EL (cell line): ENCODE results near the gene UTS2R.
"Not testable (repeated sequence)": the region's sequence is repeated elsewhere in the genome, so short reads cannot be mapped to it uniquely, and the experiment has no call there.

ENCODE experiments used
- DNase-seq: peaks from one replicate; pipeline ENCODE4 v3.0.0-alpha.2; 2016

Gene UTS2R

GRCh38 chr17:82411396-82412053, 40.0 kb downstream of the UTS2R start:
- DNase-seq: no peak

GRCh38 chr17:82412081-82412480, 40.5 kb downstream of the UTS2R start:
- DNase-seq: not testable (repeated sequence)

DNA sequence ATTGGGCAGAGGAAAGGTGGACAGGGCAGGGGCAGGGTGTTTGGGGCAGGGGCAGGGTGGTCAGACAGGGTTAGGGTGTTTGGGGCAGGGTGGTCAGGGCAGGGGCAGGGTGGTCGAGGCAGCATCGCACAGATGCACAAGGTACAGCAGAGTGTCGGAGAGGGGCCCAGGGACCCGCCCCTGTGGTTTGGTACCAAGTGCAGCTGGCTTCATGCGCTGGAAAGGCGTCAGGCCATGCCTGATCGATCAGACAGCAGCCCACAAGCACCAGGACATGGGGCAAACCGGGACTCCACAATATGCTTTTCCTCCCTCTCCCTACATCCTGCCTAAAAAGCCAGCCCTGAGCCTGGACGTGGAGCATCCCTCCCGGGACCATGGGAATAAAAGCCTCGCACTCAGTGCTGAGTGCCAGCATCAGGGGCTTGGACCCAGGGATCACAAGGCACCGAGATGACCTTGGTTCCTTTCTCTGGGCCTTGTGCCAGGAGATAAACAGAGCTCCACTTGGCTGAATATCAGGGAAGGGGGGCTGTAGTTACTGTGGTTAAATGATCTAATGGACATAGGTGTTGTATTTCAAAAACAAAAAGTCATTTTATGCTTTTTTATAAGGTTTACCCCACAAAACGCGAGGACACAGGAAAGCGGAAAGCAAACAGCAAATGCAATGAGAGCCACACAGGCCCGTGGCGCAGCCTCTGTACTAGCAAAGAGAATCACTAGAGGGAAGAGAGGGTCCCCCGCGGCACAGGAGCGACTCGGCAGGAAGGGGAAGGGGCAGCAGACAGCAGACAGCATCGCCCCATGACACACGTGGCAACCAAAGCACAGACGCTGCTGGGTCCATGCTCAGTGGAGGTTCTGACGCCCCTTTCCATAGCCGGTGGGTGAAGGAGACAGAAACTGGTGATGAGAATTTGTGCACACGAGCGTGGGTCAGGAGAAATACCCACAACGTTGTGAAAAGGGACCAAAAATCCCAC, 41.3 kb downstream of the UTS2R start:
- DNase-seq: no peak

GRCh38 chr17:82414548-82415281, 43.1 kb downstream of the UTS2R start:
- DNase-seq: peak; percentile 63

DNA sequence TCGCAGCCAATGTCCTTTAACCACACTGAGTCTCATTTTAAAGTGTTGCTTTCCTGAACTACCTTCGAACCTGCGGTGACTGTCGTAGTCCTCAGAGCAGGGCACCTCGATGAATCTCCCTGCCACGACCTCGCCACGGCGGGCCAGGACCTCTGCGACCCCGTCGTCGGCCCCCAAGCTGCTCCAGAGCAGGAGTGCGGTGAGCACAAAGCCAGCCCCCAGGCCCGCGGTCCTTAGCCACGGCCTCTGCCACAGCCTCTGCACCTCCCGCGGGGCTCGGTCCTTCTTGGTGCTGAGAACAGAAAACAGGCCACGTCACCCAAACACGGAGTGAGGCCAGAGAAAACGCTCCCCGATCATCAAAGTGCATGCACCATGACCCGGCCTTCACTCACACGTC, 43.8 kb downstream of the UTS2R start:
- no peak for DNase-seq

- no peak for DNase-seq
Measured at GRCh38 chr17:82415786-82416185, 44.2 kb downstream of the UTS2R start.

GRCh38 chr17:82416264-82416663, 44.7 kb downstream of the UTS2R start:
- no peak for DNase-seq

DNA sequence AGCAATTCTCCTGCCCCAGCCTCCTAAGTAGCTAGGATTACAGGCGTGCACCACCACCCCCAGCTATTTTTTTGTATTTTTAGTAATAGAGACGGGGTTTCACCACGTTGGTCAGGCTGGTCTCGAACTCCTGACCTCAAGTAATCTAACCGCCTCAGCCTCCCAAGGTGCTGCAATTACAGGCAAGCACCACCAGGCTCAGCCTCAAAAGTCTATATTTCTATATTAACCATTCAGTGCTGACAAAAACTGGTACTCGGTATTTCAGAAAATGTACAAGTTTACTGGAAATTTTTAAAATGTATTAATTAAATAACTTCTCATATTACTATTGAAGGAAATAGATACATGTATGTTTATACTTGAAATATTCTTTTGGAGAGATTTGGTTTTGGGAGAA, 45.2 kb downstream of the UTS2R start:
- no peak for DNase-seq

DNA sequence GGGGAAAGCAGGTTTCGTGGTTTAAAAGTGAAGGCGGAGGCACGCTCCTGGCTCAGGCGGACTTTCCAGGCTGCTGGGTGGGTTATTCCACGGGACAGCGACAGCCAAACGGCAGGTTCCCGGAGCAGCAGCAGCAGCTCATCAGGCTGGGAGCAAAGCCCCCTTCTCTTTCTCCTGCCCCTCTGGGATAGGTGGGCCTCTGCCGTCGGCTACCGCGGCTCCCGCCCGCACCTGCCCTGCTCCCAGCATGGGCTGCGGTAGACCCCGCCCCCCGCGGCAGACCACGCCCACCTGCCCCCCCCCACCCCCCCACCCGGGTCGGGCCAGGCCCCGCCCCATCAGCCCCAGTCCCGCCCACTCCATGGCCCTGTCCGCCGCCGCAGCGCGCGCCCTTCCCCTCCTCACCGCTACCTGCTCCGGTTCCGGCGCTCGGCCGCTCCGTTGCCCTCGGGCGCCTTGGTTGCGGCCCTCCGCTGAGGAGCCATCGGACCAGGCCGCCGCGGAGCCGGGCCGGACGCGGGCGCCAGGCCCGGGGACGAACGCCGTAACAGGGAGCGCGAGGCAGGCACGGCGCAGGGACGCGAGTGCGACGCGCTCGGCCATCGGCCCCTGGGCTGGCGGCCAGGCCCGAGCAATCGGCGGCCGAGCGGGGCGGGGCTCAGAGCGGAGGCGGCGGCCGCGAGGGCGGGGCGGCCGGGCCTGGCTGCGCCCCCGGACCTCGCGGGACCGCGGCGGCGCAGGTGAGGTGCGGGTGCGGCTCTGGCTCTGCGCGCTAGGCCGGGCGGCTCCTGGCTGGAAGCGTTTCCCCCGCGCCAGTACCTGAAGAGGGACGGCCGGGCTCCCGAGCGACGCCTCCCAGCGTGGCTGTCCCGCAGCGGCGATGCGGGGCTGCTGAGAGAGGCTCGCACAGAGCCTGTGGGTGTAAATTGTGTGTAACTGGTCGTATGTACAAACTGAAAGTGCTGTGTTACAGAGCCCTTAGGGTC, 46.7 kb downstream of the UTS2R start, which contains the start of the genes HEXD and OGFOD3:
Gene HEXD (plus strand): TSS at position 347 of the 986 bp plus-strand sequence. CDS start 1,453 bp downstream, outside the sequence.
Gene OGFOD3 (minus strand): TSS at position 586 of the 986 bp plus-strand sequence. CDS start 101 bp downstream, at position 485.
- DNase-seq: peak; percentile 85

DNA sequence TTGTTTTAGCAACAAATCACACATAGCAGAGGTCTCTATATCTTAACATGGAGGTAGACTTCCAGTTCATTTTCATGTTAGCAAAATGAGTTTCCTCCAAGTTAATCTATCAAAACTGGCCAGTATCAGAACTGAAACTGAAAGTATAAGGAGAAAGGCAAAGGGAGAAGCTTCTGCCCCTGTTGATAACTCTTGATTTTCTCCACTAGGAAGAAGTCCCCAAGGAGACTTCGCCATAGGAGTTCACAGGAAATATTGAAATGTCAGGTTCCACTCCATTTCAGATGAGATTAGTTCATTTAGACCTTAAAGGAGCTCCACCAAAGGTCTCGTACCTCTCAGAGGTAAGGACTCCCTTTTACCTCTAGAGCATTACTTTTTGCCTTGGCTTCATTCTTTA, 48.0 kb downstream of the UTS2R start:
- DNase-seq: no peak

DNA sequence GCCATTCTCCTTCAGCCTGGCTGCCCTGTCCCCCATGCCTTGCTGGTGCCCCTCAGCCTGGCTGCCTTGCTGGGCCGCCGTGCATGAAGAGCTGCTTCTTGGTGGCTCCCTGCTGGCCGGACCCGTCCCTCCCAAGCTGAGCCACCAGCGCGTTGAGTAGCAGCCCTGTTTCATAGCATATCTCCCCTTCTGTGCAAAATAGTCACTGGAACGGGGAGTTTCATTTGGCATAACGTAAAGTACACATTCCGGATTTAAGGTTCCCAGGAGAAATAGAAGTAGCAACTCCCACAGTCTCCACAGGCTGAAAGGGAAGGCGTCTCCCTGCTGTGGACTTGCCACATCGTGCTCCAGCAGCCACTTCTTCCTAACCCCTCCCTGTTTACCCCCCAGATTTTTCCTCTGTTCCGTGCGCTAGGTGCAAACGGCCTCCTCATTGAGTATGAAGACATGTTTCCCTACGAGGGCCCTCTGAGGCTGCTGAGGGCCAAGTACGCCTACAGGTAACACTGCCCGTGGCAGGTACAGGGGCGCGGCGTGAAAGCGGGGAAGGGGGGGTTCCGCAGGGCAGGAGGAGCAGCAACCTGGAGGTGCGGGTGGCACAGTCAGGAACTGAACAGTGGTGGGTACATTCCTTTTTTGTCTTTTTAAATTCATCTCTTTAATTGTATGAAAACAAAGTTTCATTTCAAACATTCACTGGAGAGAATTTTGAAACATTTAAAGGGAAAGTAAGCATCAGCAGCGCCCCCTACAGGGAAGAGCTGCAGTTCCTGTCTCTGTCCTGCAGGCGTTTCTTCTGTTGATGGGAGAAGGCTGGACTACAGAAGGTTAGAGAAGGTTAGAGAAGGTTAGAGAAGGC, 52.7 kb downstream of the UTS2R start:
- peak; percentile 52 for DNase-seq

DNA sequence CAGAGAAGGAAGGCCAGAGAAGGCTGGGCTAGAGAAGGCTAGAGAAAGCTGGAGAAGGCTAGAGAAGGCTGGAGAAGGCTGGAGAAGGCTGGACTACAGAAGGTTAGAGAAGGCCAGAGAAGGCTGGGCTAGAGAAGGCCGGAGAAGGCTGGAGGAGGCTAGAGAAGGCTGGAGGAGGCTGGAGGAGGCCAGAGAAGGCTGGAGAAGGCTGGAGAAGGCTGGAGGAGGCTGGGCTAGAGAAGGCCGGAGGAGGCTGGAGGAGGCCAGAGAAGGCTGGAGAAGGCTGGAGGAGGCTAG, 53.2 kb downstream of the UTS2R start:
- no peak for DNase-seq
